Psoas muscle (tissue), 8 donors: ENCODE data around the gene MLLT3. TPM values are rescaled to one million over a fixed set of nuclear protein-coding genes. Genes with fewer than 3 reads are reported as not detected.

Experiments
- ATAC-seq, 4 donors: fragments of 200-7000 bp; cut with Tn5 transposase; one replicate each; pipeline ENCODE4 v1.9.1; 2020; ENCODE audit warnings: moderate library complexity in 3 of 4, mild to moderate bottlenecking in 2 of 4
- DNase-seq, 2 donors: peaks; one replicate each; pipeline ENCODE4 v3.0.0-alpha.2; 2020
- H3K27ac ChIP-seq: fragments of 200-600 bp; one replicate; pipeline ENCODE4 v1.8.0; 2022
- H3K27me3 ChIP-seq, 3 donors: fragments of 200-600 bp in 1 of 3; one replicate each; pipeline versions ENCODE4 v1.6.1 to v1.8.0; 2013 to 2022; ENCODE audit warnings: low read length in 2 of 3, mild to moderate bottlenecking in 2 of 3, moderate library complexity in 1 of 3; ENCODE audit not compliant: insufficient read depth in 3 of 3
- H3K36me3 ChIP-seq, 2 donors: fragments of 200-600 bp in 1 of 2; one replicate each; pipeline versions ENCODE4 v1.6.1 to v1.8.0; 2013 to 2022; ENCODE audit warnings: low read depth in 1 of 2, mild to moderate bottlenecking in 1 of 2, moderate library complexity in 1 of 2; ENCODE audit not compliant: insufficient read depth in 1 of 2
- H3K4me1 ChIP-seq: fragments of 200-600 bp; one replicate; pipeline ENCODE4 v1.8.0; 2022
- H3K4me3 ChIP-seq: fragments of 200-600 bp; one replicate; pipeline ENCODE4 v1.8.0; 2022; ENCODE audit warnings: mild to moderate bottlenecking
- H3K9me3 ChIP-seq: fragments of 200-600 bp; one replicate; pipeline ENCODE4 v1.8.0; 2022
- WGBS, 3 donors: extraction: QIAGEN DNeasy Blood & Tissue Kit; methylation state at CpG; one replicate each; pipeline versions ENCODE4 v1.1.6 to v1.1.7; 2013; 5-methylcytosine and 5-hydroxymethylcytosine counted together
- intact Hi-C, 2 donors: fragments of 100-400 bp; cut with DNase I; formaldehyde crosslinking; loops; one replicate each; pipeline versions ENCODE4 v1.11.0 to v1.14.2; 2022
- polyA plus RNA-seq, 3 donors: library from polyadenylated mRNA; stranded (reverse); fragments of 200-250 nt; gene quantifications; one replicate each; pipeline ENCODE4 v1.2.3, GENCODE V29; 2013
- total RNA-seq, 4 donors: library from RNA; stranded (reverse); fragmentation: NEBNext Ultra II Directional in 2 of 4; extraction: Animal tissue kit (Norgen Biotek cat#: 25700) in 2 of 4; gene quantifications; one replicate each; pipeline versions ENCODE4 v1.2.1 to v1.2.4, GENCODE V29; 2021 to 2023
- TF ChIP-seq, protein P1 (sequence below): fragments of 200-600 bp; IDR thresholded peaks from one replicate; pipeline ENCODE4 v1.8.0; 2022; ENCODE audit warnings: antibody characterized with exemption
- donor health status: healthy with polysubstance abuse.
- donor health status: DM: no; HTN: no; CAD: no; lungs with moderate emphysema.
- donor health status: Bipolar disorder and iron deficiency.
- donor health status: healthy.
- donor health status: DM: yes; HTN: yes; CAD: no.
- donor health status: DM: no; HTN: no; CAD: no.
- donor health status: DM: no; HTN: no; CAD: no.
- donor health status: DM: yes; HTN: yes; CAD: no.

Gene MLLT3
- total and polyA plus RNA-seq, 7 donors: 1.2 to 9.8 (median 3.3) TPM

GRCh38 chr9:20582150-20582549 lies 40.1 kb downstream of the MLLT3 start:
- TF ChIP-seq, protein P1, sequence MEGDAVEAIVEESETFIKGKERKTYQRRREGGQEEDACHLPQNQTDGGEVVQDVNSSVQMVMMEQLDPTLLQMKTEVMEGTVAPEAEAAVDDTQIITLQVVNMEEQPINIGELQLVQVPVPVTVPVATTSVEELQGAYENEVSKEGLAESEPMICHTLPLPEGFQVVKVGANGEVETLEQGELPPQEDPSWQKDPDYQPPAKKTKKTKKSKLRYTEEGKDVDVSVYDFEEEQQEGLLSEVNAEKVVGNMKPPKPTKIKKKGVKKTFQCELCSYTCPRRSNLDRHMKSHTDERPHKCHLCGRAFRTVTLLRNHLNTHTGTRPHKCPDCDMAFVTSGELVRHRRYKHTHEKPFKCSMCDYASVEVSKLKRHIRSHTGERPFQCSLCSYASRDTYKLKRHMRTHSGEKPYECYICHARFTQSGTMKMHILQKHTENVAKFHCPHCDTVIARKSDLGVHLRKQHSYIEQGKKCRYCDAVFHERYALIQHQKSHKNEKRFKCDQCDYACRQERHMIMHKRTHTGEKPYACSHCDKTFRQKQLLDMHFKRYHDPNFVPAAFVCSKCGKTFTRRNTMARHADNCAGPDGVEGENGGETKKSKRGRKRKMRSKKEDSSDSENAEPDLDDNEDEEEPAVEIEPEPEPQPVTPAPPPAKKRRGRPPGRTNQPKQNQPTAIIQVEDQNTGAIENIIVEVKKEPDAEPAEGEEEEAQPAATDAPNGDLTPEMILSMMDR: no peak
- Histone ChIP-seq H3K9me3 (no peaks in the 10 kb centered on the region), H3K36me3 (no peaks in the 10 kb centered on the region), H3K27ac (no peak overlapping the region), H3K27me3 (no peaks in the 10 kb centered on the region), H3K4me1 (no peaks in the 10 kb centered on the region), H3K4me3 (no peak overlapping the region)
- intact Hi-C loops: no loop called here
- WGBS, 3 donors: 92 to 99% (median 94%) methylated on average over 3 of the region's 3 CpGs
- ATAC-seq: no peak
- DNase-seq: no peak

- Histone ChIP-seq H3K27ac (no peak overlapping the region), H3K9me3 (peaks cover under 1% of the 10 kb centered on the region), H3K27me3 (no peaks in the 10 kb centered on the region), H3K36me3 (no peaks in the 10 kb centered on the region), H3K4me1 (no peaks in the 10 kb centered on the region), H3K4me3 (no peak overlapping the region)
- intact Hi-C loops: no loop called here
- WGBS, 3 donors: 68 to 76% (median 71%) methylated on average over 2 of the region's 2 CpGs
- ATAC-seq (no peak), DNase-seq (no peak)
- TF ChIP-seq, protein P1: no peak
Measured at GRCh38 chr9:20580673-20581072, 41.6 kb downstream of the MLLT3 start.

DNA sequence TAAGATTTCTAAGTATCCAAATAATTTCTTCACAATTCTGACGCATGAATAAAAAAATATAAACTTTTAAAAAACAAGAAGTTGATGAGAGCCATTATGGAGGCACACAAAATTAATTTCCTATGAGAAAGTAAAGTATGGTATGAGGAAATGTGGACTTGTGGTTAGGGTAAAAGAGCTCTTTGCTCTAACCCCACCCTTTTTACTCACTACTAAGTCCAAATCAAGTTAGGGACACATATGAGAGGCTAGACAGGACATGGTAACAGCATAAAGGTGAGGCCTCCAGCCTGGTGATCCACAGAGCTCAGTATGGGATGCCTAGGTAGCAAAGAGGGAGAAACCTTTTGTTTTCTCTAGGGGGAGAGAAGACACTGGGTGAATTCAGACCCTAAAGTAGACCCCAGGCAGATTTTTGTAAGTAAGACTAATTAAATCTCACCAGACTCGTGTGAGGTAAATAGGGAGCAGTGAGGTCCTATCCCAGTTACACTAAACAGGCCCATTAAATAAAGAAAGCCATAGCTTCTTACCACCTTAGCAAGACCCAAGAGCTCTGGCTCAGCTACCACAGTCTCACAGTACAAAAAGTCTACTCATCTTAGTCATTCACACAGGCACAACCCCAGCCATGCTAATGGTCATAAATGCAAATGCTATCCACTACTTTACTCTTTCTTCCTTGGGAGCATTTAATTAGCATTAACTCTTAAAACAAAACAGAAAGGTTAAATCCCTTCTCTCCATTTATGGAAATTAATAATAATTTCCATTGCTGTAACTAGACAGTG lies 42.6 kb downstream of the MLLT3 start:
- WGBS, 3 donors: 96 to 100% (median 96%) methylated on average over 2 of the region's 2 CpGs
- TF ChIP-seq, protein P1: no peak
- no peak overlapping the region for H3K27ac ChIP-seq
- H3K4me3 ChIP-seq: no peak overlapping the region
- ATAC-seq (no peak), DNase-seq (no peak)
- intact Hi-C loops: no loop called here
- H3K4me1 ChIP-seq: no peaks in the 10 kb centered on the region
- no peaks in the 10 kb centered on the region for H3K27me3 ChIP-seq
- H3K36me3 ChIP-seq: no peaks in the 10 kb centered on the region
- peaks cover 3% of the 10 kb centered on the region for H3K9me3 ChIP-seq

- peaks cover 3% of the 10 kb centered on the region for H3K9me3 ChIP-seq
- ATAC-seq (no peak), DNase-seq (no peak)
- TF ChIP-seq, protein P1: no peak
- H3K4me1 ChIP-seq: peaks cover 3% of the 10 kb centered on the region
- WGBS, 3 donors: 90 to 96% (median 90%) methylated on average over 4 of the region's 4 CpGs
- H3K36me3 ChIP-seq: no peaks in the 10 kb centered on the region
- no peak overlapping the region for H3K4me3 ChIP-seq
- no peak overlapping the region for H3K27ac ChIP-seq
- H3K27me3 ChIP-seq: no peaks in the 10 kb centered on the region
- intact Hi-C loops: no loop called here
Measured at GRCh38 chr9:20573023-20573422, 49.3 kb downstream of the MLLT3 start.

- 85 to 95% (median 90%) methylated on average over 1 of the region's 1 CpG for WGBS, 3 donors
- TF ChIP-seq, protein P1: no peak
- H3K4me1 ChIP-seq: peaks cover 3% of the 10 kb centered on the region
- no peaks in the 10 kb centered on the region for H3K36me3 ChIP-seq
- H3K27me3 ChIP-seq: no peaks in the 10 kb centered on the region
- no peak overlapping the region for H3K4me3 ChIP-seq
- no peak for DNase-seq
- intact Hi-C loops: no loop called here
- ATAC-seq: no peak
- peaks cover 3% of the 10 kb centered on the region for H3K9me3 ChIP-seq
- H3K27ac ChIP-seq: no peak overlapping the region
Measured at GRCh38 chr9:20570756-20571155, 51.5 kb downstream of the MLLT3 start.
